ENCODE data around the gene PHLPP1.

The PHLPP1 gene

GRCh38 chr18:62744076-62744968 lies 29.0 kb downstream of the PHLPP1 start:
- peak; percentile 27 for DNase-seq (ENCODE audit: low read depth)

- DNase-seq (ENCODE audit: low read depth): no peak
Measured at GRCh38 chr18:62745089-62745751, 29.9 kb downstream of the PHLPP1 start.

- DNase-seq (ENCODE audit: low read depth): no peak
Measured at GRCh38 chr18:62749389-62749788, 34.0 kb downstream of the PHLPP1 start.

- DNase-seq (ENCODE audit: low read depth): peak; percentile 64
Measured at GRCh38 chr18:62751341-62751821, 36.0 kb downstream of the PHLPP1 start.

GRCh38 chr18:62751977-62752376 lies 36.6 kb downstream of the PHLPP1 start:
- DNase-seq (ENCODE audit: low read depth): no peak

- DNase-seq (ENCODE audit: low read depth): no peak
Measured at GRCh38 chr18:62754026-62754425, 38.7 kb downstream of the PHLPP1 start.

GRCh38 chr18:62755454-62755853 lies 40.1 kb downstream of the PHLPP1 start:
- no peak for DNase-seq (ENCODE audit: low read depth)

GRCh38 chr18:62755946-62756345 lies 40.6 kb downstream of the PHLPP1 start:
- no peak for DNase-seq (ENCODE audit: low read depth)

GRCh38 chr18:62757399-62758010 lies 42.2 kb downstream of the PHLPP1 start:
- DNase-seq (ENCODE audit: low read depth): no peak

GRCh38 chr18:62758591-62758990 lies 43.2 kb downstream of the PHLPP1 start:
- no peak for DNase-seq (ENCODE audit: low read depth)

- DNase-seq (ENCODE audit: low read depth): peak; percentile 67
Measured at GRCh38 chr18:62759704-62760402, 44.5 kb downstream of the PHLPP1 start.

- DNase-seq (ENCODE audit: low read depth): no peak
Measured at GRCh38 chr18:62760403-62760734, 45.0 kb downstream of the PHLPP1 start.

- peak; percentile 13 for DNase-seq (ENCODE audit: low read depth)
Measured at GRCh38 chr18:62763101-62763521, 47.8 kb downstream of the PHLPP1 start.

GRCh38 chr18:62766266-62766665 lies 50.9 kb downstream of the PHLPP1 start:
- DNase-seq (ENCODE audit: low read depth): no peak

GRCh38 chr18:62767321-62767720 lies 52.0 kb downstream of the PHLPP1 start:
- DNase-seq (ENCODE audit: low read depth): peak; percentile 9

- DNase-seq (ENCODE audit: low read depth): no peak
Measured at GRCh38 chr18:62767836-62768557, 52.7 kb downstream of the PHLPP1 start.

GRCh38 chr18:62768558-62768943 lies 53.2 kb downstream of the PHLPP1 start:
- DNase-seq (ENCODE audit: low read depth): no peak

- DNase-seq (ENCODE audit: low read depth): no peak
Measured at GRCh38 chr18:62769216-62769615, 53.9 kb downstream of the PHLPP1 start.

- no peak for DNase-seq (ENCODE audit: low read depth)
Measured at GRCh38 chr18:62771494-62772270, 56.3 kb downstream of the PHLPP1 start.

GRCh38 chr18:62772860-62773584 lies 57.7 kb downstream of the PHLPP1 start:
- no peak for DNase-seq (ENCODE audit: low read depth)
